Hepatocyte (in vitro differentiated cells): Measurements from ENCODE around the gene PELO.

Experiments
- CTCF ChIP-seq: fragments of 200-600 bp; sonication (generic); IDR thresholded peaks from 2 replicates; pipeline ENCODE4 v1.5.1; 2016; ENCODE audit warnings: antibody characterized with exemption, mild to moderate bottlenecking; ENCODE audit not compliant: poor library complexity
- EZH2 ChIP-seq: fragments of 200-600 bp; sonication (generic); IDR thresholded peaks from 2 replicates; pipeline ENCODE4 v1.6.1; 2016; ENCODE audit warnings: antibody characterized with exemption, mild to moderate bottlenecking, borderline replicate concordance
- EZH2phosphoT487 ChIP-seq: fragments of 200-600 bp; sonication (generic); IDR thresholded peaks from one replicate; pipeline ENCODE4 v1.6.1; 2018; ENCODE audit warnings: antibody characterized with exemption, mild to moderate bottlenecking, low read depth, moderate library complexity; ENCODE audit not compliant: unreplicated experiment, severe bottlenecking

- TF ChIP-seq CTCF (no peak), EZH2 (no peak), EZH2phosphoT487 (no peak)
Observed at GRCh38 chr5:52786391-52786790, 1.3 kb upstream of the PELO start.
